ENCODE results near the gene PIEZO2. TPM values are rescaled to one million over a fixed set of nuclear protein-coding genes. Genes with fewer than 3 reads are reported as not detected.

Gene PIEZO2
- total and polyA plus RNA-seq, 12 donors: 0.07 to 1.4 (median 0.25) TPM; not detected in 1

DNA sequence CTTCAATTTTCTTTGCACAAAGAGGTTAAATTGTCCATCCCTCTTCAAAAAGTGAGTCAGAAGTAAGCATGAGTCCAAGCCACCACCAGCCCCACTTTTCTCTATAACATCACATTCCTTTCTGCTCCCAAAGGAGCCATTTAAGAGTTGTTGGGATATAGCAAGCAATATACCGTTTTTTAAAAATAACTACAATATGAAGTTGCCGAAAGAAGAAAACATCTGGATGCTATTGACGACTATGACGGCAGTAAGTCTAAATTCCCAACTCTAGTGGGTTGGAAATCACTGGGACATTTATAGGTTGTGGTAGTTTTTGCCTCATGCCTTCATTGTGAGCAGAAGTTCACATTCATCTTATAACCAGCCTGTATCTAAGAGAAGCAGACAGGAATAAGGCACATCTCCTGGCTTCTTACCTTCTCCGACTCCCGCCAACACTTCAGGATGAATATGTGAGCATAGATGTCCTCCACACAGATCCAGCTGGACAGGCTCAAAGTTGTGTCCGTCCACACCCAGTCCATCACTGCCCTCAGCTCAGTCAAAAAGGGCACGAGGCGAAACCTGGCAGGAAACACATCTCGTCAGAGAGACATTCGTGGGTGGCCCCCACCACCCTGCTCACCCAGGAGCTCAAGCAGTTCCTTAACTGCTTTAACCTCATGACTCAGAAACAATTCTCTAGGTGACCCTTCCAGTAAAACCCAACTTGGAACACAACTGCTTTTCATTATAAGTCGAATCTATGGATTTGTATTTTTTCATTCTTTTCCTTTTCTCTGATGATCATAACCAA, 459.9 kb downstream of the PIEZO2 start:
- no peak for DNase-seq
- 72 to 76% methylated on average over 12 of the region's 12 CpGs for WGBS, 2 donors
- TF ChIP-seq, protein P1, sequence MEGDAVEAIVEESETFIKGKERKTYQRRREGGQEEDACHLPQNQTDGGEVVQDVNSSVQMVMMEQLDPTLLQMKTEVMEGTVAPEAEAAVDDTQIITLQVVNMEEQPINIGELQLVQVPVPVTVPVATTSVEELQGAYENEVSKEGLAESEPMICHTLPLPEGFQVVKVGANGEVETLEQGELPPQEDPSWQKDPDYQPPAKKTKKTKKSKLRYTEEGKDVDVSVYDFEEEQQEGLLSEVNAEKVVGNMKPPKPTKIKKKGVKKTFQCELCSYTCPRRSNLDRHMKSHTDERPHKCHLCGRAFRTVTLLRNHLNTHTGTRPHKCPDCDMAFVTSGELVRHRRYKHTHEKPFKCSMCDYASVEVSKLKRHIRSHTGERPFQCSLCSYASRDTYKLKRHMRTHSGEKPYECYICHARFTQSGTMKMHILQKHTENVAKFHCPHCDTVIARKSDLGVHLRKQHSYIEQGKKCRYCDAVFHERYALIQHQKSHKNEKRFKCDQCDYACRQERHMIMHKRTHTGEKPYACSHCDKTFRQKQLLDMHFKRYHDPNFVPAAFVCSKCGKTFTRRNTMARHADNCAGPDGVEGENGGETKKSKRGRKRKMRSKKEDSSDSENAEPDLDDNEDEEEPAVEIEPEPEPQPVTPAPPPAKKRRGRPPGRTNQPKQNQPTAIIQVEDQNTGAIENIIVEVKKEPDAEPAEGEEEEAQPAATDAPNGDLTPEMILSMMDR (IDR thresholded peaks at IDR 0.05): no peak
- H3K4me3 ChIP-seq: no peak overlapping the region
- H3K9me3 ChIP-seq: no peaks in the 10 kb centered on the region
- intact Hi-C loops (cut with DNase I): no loop called here
- ATAC-seq: no peak
- H3K27ac ChIP-seq: no peak overlapping the region
- no peaks in the 10 kb centered on the region for H3K36me3 ChIP-seq
- H3K27me3 ChIP-seq: no peaks in the 10 kb centered on the region
- H3K4me1 ChIP-seq: no peaks in the 10 kb centered on the region

DNA sequence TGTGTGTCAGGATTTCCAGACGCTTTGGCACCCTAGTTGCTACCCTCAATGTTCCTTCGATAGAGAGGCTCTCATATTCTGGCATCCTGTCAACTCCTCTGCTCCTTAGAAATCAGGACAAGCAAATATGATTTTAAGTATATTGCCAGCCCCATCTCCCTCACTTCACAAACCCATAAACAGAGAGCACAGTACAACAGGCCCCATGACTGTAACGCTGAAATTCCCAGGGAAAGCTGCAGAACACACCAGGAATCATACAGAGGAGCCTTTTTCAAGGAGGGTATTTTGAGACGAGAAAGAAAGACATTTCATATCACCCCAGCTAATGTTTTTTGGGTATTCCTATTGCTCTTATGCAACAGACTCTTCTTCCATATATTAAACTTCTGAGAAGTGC, 460.6 kb downstream of the PIEZO2 start:
- no peaks in the 10 kb centered on the region for H3K27me3 ChIP-seq
- no peaks in the 10 kb centered on the region for H3K36me3 ChIP-seq
- no peaks in the 10 kb centered on the region for H3K9me3 ChIP-seq
- ATAC-seq (no peak), DNase-seq (no peak)
- no peaks in the 10 kb centered on the region for H3K4me1 ChIP-seq
- H3K4me3 ChIP-seq: no peak overlapping the region
- WGBS, 2 donors: 72 to 78% methylated on average over 4 of the region's 4 CpGs
- intact Hi-C loops (cut with DNase I): no loop called here
- TF ChIP-seq, protein P1 (IDR thresholded peaks at IDR 0.05): no peak
- H3K27ac ChIP-seq: no peak overlapping the region

DNA sequence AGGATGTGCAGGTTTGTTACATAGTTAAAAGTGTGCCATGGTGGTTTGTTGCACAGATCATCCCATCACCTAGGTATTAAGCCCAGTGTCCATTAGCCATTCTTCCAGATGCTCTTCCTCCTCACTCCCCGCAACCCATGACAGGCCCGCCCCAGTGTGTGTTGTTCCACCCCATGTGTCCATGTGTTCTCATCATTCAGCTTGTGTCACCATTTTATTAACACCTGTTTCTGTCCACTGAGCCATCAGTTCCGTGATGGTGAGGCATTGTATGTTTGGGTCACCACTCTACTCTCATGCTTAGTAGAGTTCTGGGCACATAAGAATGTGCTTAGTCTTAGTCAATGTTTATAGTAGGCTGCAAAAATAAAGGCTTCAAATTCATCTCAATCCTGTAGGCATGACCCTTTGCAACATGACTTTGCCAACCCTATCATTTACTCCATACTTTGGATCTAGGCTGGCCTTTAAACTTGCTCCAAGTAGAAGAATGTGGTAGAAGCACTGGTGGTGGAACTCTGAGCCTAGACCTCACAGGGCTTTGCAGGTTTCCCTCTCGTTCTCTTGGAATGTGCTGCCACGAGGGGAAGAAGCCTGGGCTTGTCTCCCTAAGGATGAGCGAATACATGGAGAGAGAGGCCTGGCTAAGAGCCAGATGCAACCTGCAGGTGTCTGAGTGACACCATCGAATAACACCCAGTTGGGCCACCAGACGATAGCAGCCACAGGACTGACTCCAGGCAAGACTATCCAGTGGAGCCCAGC, 462.0 kb downstream of the PIEZO2 start:
- H3K27ac ChIP-seq: no peak overlapping the region
- intact Hi-C loops (cut with DNase I): no loop called here
- TF ChIP-seq, protein P1 (IDR thresholded peaks at IDR 0.05): no peak
- ATAC-seq (no peak), DNase-seq (no peak)
- H3K4me1 ChIP-seq: no peaks in the 10 kb centered on the region
- H3K27me3 ChIP-seq: no peaks in the 10 kb centered on the region
- H3K36me3 ChIP-seq: no peaks in the 10 kb centered on the region
- WGBS, 2 donors: 81 to 83% methylated on average over 8 of the region's 8 CpGs
- no peak overlapping the region for H3K4me3 ChIP-seq
- H3K9me3 ChIP-seq: no peaks in the 10 kb centered on the region

DNA sequence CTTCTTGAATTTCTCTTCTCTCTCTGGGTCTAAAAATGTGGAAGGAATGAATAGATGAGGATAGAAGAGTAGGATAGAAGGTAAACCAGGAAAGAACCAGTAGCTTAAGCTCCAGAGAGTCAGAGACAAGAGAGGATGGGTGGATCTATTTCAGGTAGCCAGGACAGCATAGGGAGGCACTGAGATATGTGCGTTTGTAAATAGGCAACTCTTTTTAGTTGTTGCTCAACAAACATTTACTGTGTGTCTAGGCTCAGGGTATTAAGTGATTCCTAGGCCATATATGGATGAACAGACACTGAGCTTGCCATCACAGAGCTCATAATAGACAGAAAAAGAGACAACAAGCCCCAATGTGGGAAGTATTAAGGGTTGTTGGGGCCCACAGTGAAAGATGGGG, 463.1 kb downstream of the PIEZO2 start:
- 0% methylated on average over 1 of the region's 1 CpG for WGBS, 2 donors
- Histone ChIP-seq H3K9me3 (no peaks in the 10 kb centered on the region), H3K36me3 (no peaks in the 10 kb centered on the region), H3K4me1 (no peaks in the 10 kb centered on the region), H3K27ac (no peak overlapping the region), H3K4me3 (no peak overlapping the region), H3K27me3 (no peaks in the 10 kb centered on the region)
- intact Hi-C loops (cut with DNase I): no loop called here
- DNase-seq (no peak), ATAC-seq (no peak)
- TF ChIP-seq, protein P1 (IDR thresholded peaks at IDR 0.05): no peak
